Neural cell (in vitro differentiated cells): Measurements from ENCODE around the gene VEPH1. TPM values are rescaled to one million over a fixed set of nuclear protein-coding genes. Genes with fewer than 3 reads are reported as not detected.

Source experiments
- H2AFZ ChIP-seq: fragments of 200-600, 300-800 bp; sonication (generic), shearing (Covaris generic); 2 replicates; pipeline ENCODE4 v1.6.0; 2014; ENCODE audit warnings: low read depth, mild to moderate bottlenecking, antibody characterized with exemption, low read length, moderate library complexity
- H3F3A ChIP-seq: fragments of 200-600 bp; shearing (Covaris generic); 2 replicates; pipeline ENCODE4 v1.6.1; 2016; ENCODE audit warnings: mild to moderate bottlenecking, moderate library complexity, mixed read lengths, antibody characterized with exemption, low read length; ENCODE audit not compliant: insufficient read depth, poor library complexity, severe bottlenecking
- H3K27ac ChIP-seq: fragments of 200-600, 300-800 bp; sonication (generic), shearing (Covaris generic); 2 replicates; pipeline ENCODE4 v1.5.1; 2014; ENCODE audit warnings: mild to moderate bottlenecking, low read length, moderate library complexity
- H3K27me3 ChIP-seq: fragments of 300-800, 200-600 bp; sonication (generic), shearing (Covaris generic); 2 replicates; pipeline ENCODE4 v1.6.0; 2014; ENCODE audit warnings: mild to moderate bottlenecking, low read depth, low read length, moderate library complexity; ENCODE audit not compliant: insufficient read depth
- H3K36me3 ChIP-seq: fragments of 300-800, 200-600 bp; sonication (generic), shearing (Covaris generic); 2 replicates; pipeline ENCODE4 v1.5.1; 2014; ENCODE audit warnings: mild to moderate bottlenecking, antibody characterized with exemption, low read length, moderate library complexity; ENCODE audit not compliant: insufficient read depth
- H3K4me2 ChIP-seq: fragments of 300-800, 200-600 bp; sonication (generic), shearing (Covaris generic); 2 replicates; pipeline ENCODE4 v1.6.0; 2014; ENCODE audit warnings: mild to moderate bottlenecking, low read length
- H3K4me3 ChIP-seq: fragments of 300-800, 200-600 bp; sonication (generic), shearing (Covaris generic); 2 replicates; pipeline ENCODE4 v1.5.1; 2014; ENCODE audit warnings: mild to moderate bottlenecking, low read length, moderate library complexity
- H3K79me2 ChIP-seq: fragments of 200-600 bp; shearing (Covaris generic); replicated peaks from 2 replicates; pipeline ENCODE4 v1.6.0; 2014; ENCODE audit warnings: mild to moderate bottlenecking, low read length, moderate library complexity; ENCODE audit not compliant: insufficient read depth
- H3K9ac ChIP-seq: fragments of 300-800, 200-600 bp; sonication (generic), shearing (Covaris generic); 2 replicates; pipeline ENCODE4 v1.6.1; 2016; ENCODE audit warnings: mild to moderate bottlenecking, low read length, mixed read lengths
- H3K9me2 ChIP-seq: fragments of 200-600 bp; shearing (Covaris generic); 2 replicates; pipeline ENCODE4 v1.6.1; 2016; ENCODE audit warnings: mild to moderate bottlenecking, low read length, mixed read lengths; ENCODE audit not compliant: insufficient read depth
- H3K9me3 ChIP-seq: fragments of 200-600, 300-800 bp; sonication (generic), shearing (Covaris generic); 2 replicates; pipeline ENCODE4 v1.6.1; 2016; ENCODE audit warnings: mild to moderate bottlenecking, mixed run types, low read length, moderate library complexity, mixed read lengths
- H4K20me1 ChIP-seq: fragments of 200-600 bp; shearing (Covaris generic); 2 replicates; pipeline ENCODE4 v1.6.1; 2016; ENCODE audit warnings: mild to moderate bottlenecking, mixed run types; ENCODE audit not compliant: insufficient read depth
- EP300 ChIP-seq: fragments of 450-650 bp; conservative IDR thresholded peaks from 2 replicates; pipeline ENCODE4 v1.6.1; 2014; ENCODE audit warnings: antibody characterized with exemption, mild to moderate bottlenecking, moderate library complexity; ENCODE audit not compliant: poor library complexity, severe bottlenecking
- EZH2 ChIP-seq: fragments of 200-600, 300-800 bp; shearing (Covaris generic), sonication (generic); IDR thresholded peaks from 2 replicates; pipeline ENCODE4 v1.6.1; 2014; ENCODE audit warnings: antibody characterized with exemption, low read length, borderline replicate concordance, mild to moderate bottlenecking; ENCODE audit not compliant: insufficient read depth, poor library complexity, severe bottlenecking
- MXI1 ChIP-seq: fragments of 450-650 bp; conservative IDR thresholded peaks from 2 replicates; pipeline ENCODE4 v1.6.1; 2014; ENCODE audit warnings: antibody characterized with exemption, mild to moderate bottlenecking; ENCODE audit not compliant: poor library complexity, severe bottlenecking
- POLR2AphosphoS5 ChIP-seq: IDR thresholded peaks from 2 replicates; pipeline ENCODE4 v1.6.1; 2012
- RAD21 ChIP-seq: fragments of 450-650 bp; conservative IDR thresholded peaks from 2 replicates; pipeline ENCODE4 v1.6.1; 2014; ENCODE audit warnings: antibody characterized with exemption, mild to moderate bottlenecking, moderate library complexity
- SMC3 ChIP-seq: fragments of 450-650 bp; conservative IDR thresholded peaks from 2 replicates; pipeline ENCODE4 v1.6.1; 2014; ENCODE audit warnings: antibody characterized with exemption, mild to moderate bottlenecking, moderate library complexity; ENCODE audit not compliant: poor library complexity
- TAF1 ChIP-seq: IDR thresholded peaks from 2 replicates; pipeline ENCODE4 v1.6.1; 2012; ENCODE audit warnings: low read depth
- polyA plus RNA-seq: library from polyadenylated mRNA; depleted of rRNA; stranded (reverse); fragments of >200 nt; gene quantifications from 2 replicates; pipeline ENCODE4 v1.2.3, GENCODE V29; 2014
- TF ChIP-seq, protein P1 (sequence below): fragments of 450-650 bp; IDR thresholded peaks from 2 replicates; pipeline ENCODE4 v1.5.1; 2014; ENCODE audit warnings: antibody characterized with exemption, mild to moderate bottlenecking, moderate library complexity; ENCODE audit not compliant: poor library complexity, severe bottlenecking
- TF ChIP-seq, protein P2 (sequence below): IDR thresholded peaks from 2 replicates; pipeline ENCODE4 v1.6.1; 2012; ENCODE audit warnings: borderline replicate concordance

The VEPH1 gene
- polyA plus RNA-seq, 1 donor from 2014 or later = 0.89 TPM

DNA sequence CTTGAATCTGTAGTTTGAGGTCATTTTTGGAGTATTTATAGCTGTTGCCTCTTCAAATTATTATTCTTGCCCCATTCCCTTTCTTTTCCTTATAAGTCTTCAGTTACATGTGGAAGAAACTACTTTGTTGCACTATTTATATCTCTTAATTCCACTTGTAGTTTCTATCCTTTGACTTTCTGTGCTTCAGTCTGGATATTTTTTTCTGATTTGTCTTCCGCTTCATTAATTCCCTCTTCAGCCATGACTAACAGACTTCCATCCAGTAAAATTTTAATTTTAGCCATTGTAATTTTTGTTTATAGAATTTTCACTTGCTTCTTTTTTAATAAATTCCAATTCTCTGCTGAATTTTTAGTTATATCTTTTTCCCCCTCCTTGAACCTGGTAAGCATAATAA lies 15.7 kb upstream of the VEPH1 start:
- no peaks in the 10 kb centered on the region for H3K9me2 ChIP-seq
- H3K4me2 ChIP-seq = no peak overlapping the region
- no peaks in the 10 kb centered on the region for H4K20me1 ChIP-seq
- no peaks in the 10 kb centered on the region for H3K79me2 ChIP-seq
- H3K4me3 ChIP-seq = no peak overlapping the region
- H3K36me3 ChIP-seq = no peaks in the 10 kb centered on the region
- H3K27me3 ChIP-seq = no peaks in the 10 kb centered on the region
- H3F3A ChIP-seq = no peaks in the 10 kb centered on the region
- no peak overlapping the region for H2AFZ ChIP-seq
- no peak overlapping the region for H3K27ac ChIP-seq
- TF ChIP-seq POLR2AphosphoS5 = no peak
- TF ChIP-seq, protein P1, sequence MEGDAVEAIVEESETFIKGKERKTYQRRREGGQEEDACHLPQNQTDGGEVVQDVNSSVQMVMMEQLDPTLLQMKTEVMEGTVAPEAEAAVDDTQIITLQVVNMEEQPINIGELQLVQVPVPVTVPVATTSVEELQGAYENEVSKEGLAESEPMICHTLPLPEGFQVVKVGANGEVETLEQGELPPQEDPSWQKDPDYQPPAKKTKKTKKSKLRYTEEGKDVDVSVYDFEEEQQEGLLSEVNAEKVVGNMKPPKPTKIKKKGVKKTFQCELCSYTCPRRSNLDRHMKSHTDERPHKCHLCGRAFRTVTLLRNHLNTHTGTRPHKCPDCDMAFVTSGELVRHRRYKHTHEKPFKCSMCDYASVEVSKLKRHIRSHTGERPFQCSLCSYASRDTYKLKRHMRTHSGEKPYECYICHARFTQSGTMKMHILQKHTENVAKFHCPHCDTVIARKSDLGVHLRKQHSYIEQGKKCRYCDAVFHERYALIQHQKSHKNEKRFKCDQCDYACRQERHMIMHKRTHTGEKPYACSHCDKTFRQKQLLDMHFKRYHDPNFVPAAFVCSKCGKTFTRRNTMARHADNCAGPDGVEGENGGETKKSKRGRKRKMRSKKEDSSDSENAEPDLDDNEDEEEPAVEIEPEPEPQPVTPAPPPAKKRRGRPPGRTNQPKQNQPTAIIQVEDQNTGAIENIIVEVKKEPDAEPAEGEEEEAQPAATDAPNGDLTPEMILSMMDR = no peak
- TF ChIP-seq, protein P2, sequence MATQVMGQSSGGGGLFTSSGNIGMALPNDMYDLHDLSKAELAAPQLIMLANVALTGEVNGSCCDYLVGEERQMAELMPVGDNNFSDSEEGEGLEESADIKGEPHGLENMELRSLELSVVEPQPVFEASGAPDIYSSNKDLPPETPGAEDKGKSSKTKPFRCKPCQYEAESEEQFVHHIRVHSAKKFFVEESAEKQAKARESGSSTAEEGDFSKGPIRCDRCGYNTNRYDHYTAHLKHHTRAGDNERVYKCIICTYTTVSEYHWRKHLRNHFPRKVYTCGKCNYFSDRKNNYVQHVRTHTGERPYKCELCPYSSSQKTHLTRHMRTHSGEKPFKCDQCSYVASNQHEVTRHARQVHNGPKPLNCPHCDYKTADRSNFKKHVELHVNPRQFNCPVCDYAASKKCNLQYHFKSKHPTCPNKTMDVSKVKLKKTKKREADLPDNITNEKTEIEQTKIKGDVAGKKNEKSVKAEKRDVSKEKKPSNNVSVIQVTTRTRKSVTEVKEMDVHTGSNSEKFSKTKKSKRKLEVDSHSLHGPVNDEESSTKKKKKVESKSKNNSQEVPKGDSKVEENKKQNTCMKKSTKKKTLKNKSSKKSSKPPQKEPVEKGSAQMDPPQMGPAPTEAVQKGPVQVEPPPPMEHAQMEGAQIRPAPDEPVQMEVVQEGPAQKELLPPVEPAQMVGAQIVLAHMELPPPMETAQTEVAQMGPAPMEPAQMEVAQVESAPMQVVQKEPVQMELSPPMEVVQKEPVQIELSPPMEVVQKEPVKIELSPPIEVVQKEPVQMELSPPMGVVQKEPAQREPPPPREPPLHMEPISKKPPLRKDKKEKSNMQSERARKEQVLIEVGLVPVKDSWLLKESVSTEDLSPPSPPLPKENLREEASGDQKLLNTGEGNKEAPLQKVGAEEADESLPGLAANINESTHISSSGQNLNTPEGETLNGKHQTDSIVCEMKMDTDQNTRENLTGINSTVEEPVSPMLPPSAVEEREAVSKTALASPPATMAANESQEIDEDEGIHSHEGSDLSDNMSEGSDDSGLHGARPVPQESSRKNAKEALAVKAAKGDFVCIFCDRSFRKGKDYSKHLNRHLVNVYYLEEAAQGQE = no peak
- no peak for TF ChIP-seq TAF1
- TF ChIP-seq SMC3 = no peak
- no peak for TF ChIP-seq MXI1
- no peak for TF ChIP-seq RAD21
- no peak for TF ChIP-seq EZH2
- TF ChIP-seq EP300 = no peak
- no peak overlapping the region for H3K9ac ChIP-seq
- no peaks in the 10 kb centered on the region for H3K9me3 ChIP-seq

DNA sequence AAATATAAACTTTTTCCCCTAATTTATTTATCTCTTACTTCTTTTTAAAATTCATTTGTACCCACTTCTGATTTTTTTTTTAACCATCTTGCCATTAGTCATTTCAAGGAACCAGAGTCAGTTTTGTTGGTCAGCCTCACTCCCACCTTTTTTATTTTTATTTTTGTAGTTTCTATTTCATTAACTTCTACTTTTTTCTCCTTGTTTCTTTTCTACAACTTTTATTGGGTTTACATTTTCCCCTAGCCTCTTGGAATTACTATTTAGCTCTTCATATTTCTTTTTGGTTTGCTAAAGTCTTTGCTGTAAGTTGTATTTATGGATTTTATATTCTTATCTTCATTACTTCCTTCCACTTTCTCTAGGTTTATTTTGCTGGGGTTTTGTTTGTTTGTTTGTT lies 13.7 kb upstream of the VEPH1 start:
- no peaks in the 10 kb centered on the region for H3K79me2 ChIP-seq
- H3K4me2 ChIP-seq = no peak overlapping the region
- no peak overlapping the region for H2AFZ ChIP-seq
- H3K27ac ChIP-seq = no peak overlapping the region
- H3K9me3 ChIP-seq = no peaks in the 10 kb centered on the region
- H3K9me2 ChIP-seq = no peaks in the 10 kb centered on the region
- no peaks in the 10 kb centered on the region for H4K20me1 ChIP-seq
- H3K4me3 ChIP-seq = no peak overlapping the region
- TF ChIP-seq, protein P2 = no peak
- TF ChIP-seq RAD21 (no peak), POLR2AphosphoS5 (no peak), EP300 (no peak), EZH2 (no peak), SMC3 (no peak), MXI1 (no peak)
- TF ChIP-seq, protein P1 = no peak
- no peaks in the 10 kb centered on the region for H3K27me3 ChIP-seq
- H3K9ac ChIP-seq = no peak overlapping the region
- H3F3A ChIP-seq = no peaks in the 10 kb centered on the region
- H3K36me3 ChIP-seq = no peaks in the 10 kb centered on the region
